Neuronal stem cell (in vitro differentiated cells): Measurements from ENCODE around the gene CREB3.

Source experiments
- DNase-seq: peaks from one replicate; pipeline ENCODE4 v3.0.0-alpha.2; 2013; ENCODE audit warnings: low spot score
- H2AFZ ChIP-seq: one replicate; pipeline ENCODE4 v1.6.1; 2013; ENCODE audit warnings: mild to moderate bottlenecking, low read length, inconsistent platforms
- H2AK5ac ChIP-seq: 2 replicates; pipeline ENCODE4 v1.6.1; 2013; ENCODE audit warnings: low read depth, mild to moderate bottlenecking, inconsistent platforms, low read length, moderate library complexity, mixed read lengths
- H2BK120ac ChIP-seq: 2 replicates; pipeline ENCODE4 v1.6.1; 2013; ENCODE audit warnings: low read depth, mild to moderate bottlenecking, inconsistent platforms, low read length, moderate library complexity, mixed read lengths
- H2BK12ac ChIP-seq: one replicate; pipeline ENCODE4 v1.6.1; 2013; ENCODE audit warnings: low read length, inconsistent platforms
- H2BK15ac ChIP-seq: 2 replicates; pipeline ENCODE4 v1.6.1; 2013; ENCODE audit warnings: mild to moderate bottlenecking, low read length, inconsistent platforms, mixed read lengths
- H2BK5ac ChIP-seq: one replicate; pipeline ENCODE4 v1.6.1; 2013; ENCODE audit warnings: inconsistent platforms, mild to moderate bottlenecking, low read length, moderate library complexity
- H3K14ac ChIP-seq: one replicate; pipeline ENCODE4 v1.6.1; 2013; ENCODE audit warnings: low read length, inconsistent platforms
- H3K18ac ChIP-seq: 2 replicates; pipeline ENCODE4 v1.6.1; 2013; ENCODE audit warnings: low read length, inconsistent platforms
- H3K23ac ChIP-seq: 2 replicates; pipeline ENCODE4 v1.6.1; 2013; ENCODE audit warnings: low read depth, mild to moderate bottlenecking, mixed read lengths, low read length, inconsistent platforms; ENCODE audit not compliant: poor library complexity
- H3K27ac ChIP-seq: replicated peaks from 3 replicates; pipeline ENCODE4 v1.5.1; 2013; ENCODE audit warnings: low read length, inconsistent platforms
- H3K27me3 ChIP-seq, 3 experiments: 2 replicates each; pipeline ENCODE4 v1.6.1; 2013; ENCODE audit warnings: low read length in 3 of 3, mild to moderate bottlenecking in 2 of 3, inconsistent platforms in 1 of 3, low read depth in 1 of 3, mixed read lengths in 1 of 3, moderate library complexity in 1 of 3; ENCODE audit not compliant: control insufficient read depth in 3 of 3, insufficient read depth in 3 of 3
- H3K36me3 ChIP-seq, 2 donors: replicated peaks in 1 of 2; 2 replicates each; pipeline ENCODE4 v1.6.1; 2013; ENCODE audit warnings: low read length in 2 of 2; ENCODE audit not compliant: control insufficient read depth in 2 of 2, insufficient read depth in 2 of 2
- H3K4ac ChIP-seq: 2 replicates; pipeline ENCODE4 v1.6.1; 2013; ENCODE audit warnings: inconsistent platforms, mild to moderate bottlenecking, low read length, moderate library complexity
- H3K4me1 ChIP-seq, 2 donors: 1 replicate in 1 of 2; 2 replicates in 1 of 2; pipeline ENCODE4 v1.6.1; 2013; ENCODE audit warnings: low read length in 2 of 2, low read depth in 1 of 2; ENCODE audit not compliant: control insufficient read depth in 2 of 2, insufficient read depth in 1 of 2
- H3K4me2 ChIP-seq: one replicate; pipeline ENCODE4 v1.6.1; 2013; ENCODE audit warnings: mild to moderate bottlenecking, low read length, inconsistent platforms; ENCODE audit not compliant: insufficient read depth, poor library complexity, severe bottlenecking
- H3K4me3 ChIP-seq, 2 donors: 2 replicates each; pipeline ENCODE4 v1.5.1; 2013; ENCODE audit warnings: low read length in 2 of 2, mild to moderate bottlenecking in 2 of 2, inconsistent platforms in 1 of 2, moderate library complexity in 1 of 2
- H3K79me1 ChIP-seq: one replicate; pipeline ENCODE4 v1.6.1; 2013; ENCODE audit warnings: low read depth, mild to moderate bottlenecking, inconsistent platforms, low read length, moderate library complexity
- H3K9ac ChIP-seq: one replicate; pipeline ENCODE4 v1.6.1; 2013; ENCODE audit warnings: mild to moderate bottlenecking, low read depth, low read length, inconsistent platforms; ENCODE audit not compliant: poor library complexity
- H3K9me3 ChIP-seq, 2 donors: replicated peaks in 1 of 2; 2 replicates each; pipeline versions ENCODE3 to v1.6.1; 2013; ENCODE audit warnings: low read length in 2 of 2, mild to moderate bottlenecking in 2 of 2, inconsistent platforms in 1 of 2, low read depth in 1 of 2, mixed read lengths in 1 of 2, moderate library complexity in 1 of 2; ENCODE audit not compliant: control insufficient read depth in 2 of 2, insufficient read depth in 1 of 2
- H4K8ac ChIP-seq: one replicate; pipeline ENCODE4 v1.6.1; 2013; ENCODE audit warnings: low read depth, mild to moderate bottlenecking, inconsistent platforms, low read length, moderate library complexity
- H4K91ac ChIP-seq: one replicate; pipeline ENCODE4 v1.6.1; 2013; ENCODE audit warnings: low read length, low read depth, mild to moderate bottlenecking, inconsistent platforms; ENCODE audit not compliant: poor library complexity
- WGBS, 2 donors: extraction: QIAGEN DNeasy Blood & Tissue Kit; methylation state at CpG; one replicate each; pipeline ENCODE4 v1.1.7; 2013; ENCODE audit warnings: missing lambda C conversion rate in 2 of 2, mixed read lengths in 1 of 2; ENCODE audit not compliant: insufficient read length in 2 of 2, insufficient replicate concordance in 1 of 2; ENCODE audit errors: extremely low coverage in 2 of 2; 5-methylcytosine and 5-hydroxymethylcytosine counted together

CREB3 gene

GRCh38 chr9:35686222-35687203 lies 46.0 kb upstream of the CREB3 start:
- no peak overlapping the region for H3K23ac ChIP-seq
- H2AFZ ChIP-seq = no peak overlapping the region
- H3K9ac ChIP-seq = no peak overlapping the region
- no peak overlapping the region for H3K14ac ChIP-seq
- H3K4me1 ChIP-seq = peaks cover 7 to 19% of the 10 kb centered on the region in 2 donors
- no peak overlapping the region for H2BK12ac ChIP-seq
- no peaks in the 10 kb centered on the region for H3K27me3 ChIP-seq
- H3K4ac ChIP-seq = no peak overlapping the region
- no peak for DNase-seq
- H3K36me3 ChIP-seq = peaks cover 19 to 33% of the 10 kb centered on the region in 2 donors
- no peak overlapping the region for H3K4me3 ChIP-seq
- no peak overlapping the region for H3K18ac ChIP-seq
- no peak overlapping the region for H3K4me2 ChIP-seq
- no peak overlapping the region for H2AK5ac ChIP-seq
- no peak overlapping the region for H3K27ac ChIP-seq
- no peak overlapping the region for H4K8ac ChIP-seq
- no peak overlapping the region for H2BK5ac ChIP-seq
- H2BK15ac ChIP-seq = no peak overlapping the region
- no peak overlapping the region for H2BK120ac ChIP-seq
- no peak overlapping the region for H4K91ac ChIP-seq
- no peaks in the 10 kb centered on the region for H3K9me3 ChIP-seq
- no CpG with 5 or more reads among the region's 11 CpGs for WGBS, 2 donors
- H3K79me1 ChIP-seq = peaks cover 6% of the 10 kb centered on the region

- Histone ChIP-seq H3K4me3 (no peak overlapping the region), H3K4ac (no peak overlapping the region), H3K23ac (no peak overlapping the region), H2BK5ac (no peak overlapping the region), H3K18ac (no peak overlapping the region), H4K8ac (no peak overlapping the region), H2BK15ac (no peak overlapping the region), H3K27me3 (no peaks in the 10 kb centered on the region), H2AK5ac (no peak overlapping the region), H3K9me3 (no peaks in the 10 kb centered on the region), H3K4me2 (no peak overlapping the region), H3K79me1 (peaks cover 6% of the 10 kb centered on the region), H2BK120ac (no peak overlapping the region), H4K91ac (no peak overlapping the region), H2AFZ (no peak overlapping the region), H3K27ac (no peak overlapping the region), H3K9ac (no peak overlapping the region), H3K4me1 (peaks cover 12 to 21% of the 10 kb centered on the region in 2 donors), H3K36me3 (peaks cover 19 to 32% of the 10 kb centered on the region in 2 donors), H3K14ac (no peak overlapping the region), H2BK12ac (no peak overlapping the region)
- DNase-seq = no peak
- WGBS, 2 donors = no CpG with 5 or more reads among the region's 2 CpGs
Measured at GRCh38 chr9:35687306-35687705, 45.2 kb upstream of the CREB3 start.

GRCh38 chr9:35687972-35688557 lies 44.4 kb upstream of the CREB3 start:
- no peak overlapping the region for H2AFZ ChIP-seq
- no peak overlapping the region for H3K4me2 ChIP-seq
- no peak for DNase-seq
- H3K4ac ChIP-seq = no peak overlapping the region
- peaks cover 12 to 21% of the 10 kb centered on the region in 2 donors for H3K4me1 ChIP-seq
- H3K4me3 ChIP-seq = no peak overlapping the region
- no peak overlapping the region for H3K27ac ChIP-seq
- no peak overlapping the region for H3K9ac ChIP-seq
- H2BK5ac ChIP-seq = no peak overlapping the region
- peaks cover 6% of the 10 kb centered on the region for H3K79me1 ChIP-seq
- H3K9me3 ChIP-seq = no peaks in the 10 kb centered on the region
- H3K23ac ChIP-seq = no peak overlapping the region
- peaks cover 15 to 24% of the 10 kb centered on the region in 2 donors for H3K36me3 ChIP-seq
- H2AK5ac ChIP-seq = no peak overlapping the region
- H2BK12ac ChIP-seq = no peak overlapping the region
- H4K91ac ChIP-seq = no peak overlapping the region
- H2BK15ac ChIP-seq = no peak overlapping the region
- no CpG with 5 or more reads among the region's 2 CpGs for WGBS, 2 donors
- no peak overlapping the region for H2BK120ac ChIP-seq
- H3K27me3 ChIP-seq = no peaks in the 10 kb centered on the region
- no peak overlapping the region for H3K18ac ChIP-seq
- H4K8ac ChIP-seq = no peak overlapping the region
- H3K14ac ChIP-seq = no peak overlapping the region
